T-helper 9 cell (primary cell): ENCODE results near the gene RPS28.
"Not testable (repeated sequence)": the region's sequence is repeated elsewhere in the genome, so short reads cannot be mapped to it uniquely, and the experiment has no call there.

Experiments
- DNase-seq: peaks from one replicate; pipeline ENCODE4 v3.0.0-alpha.2; 2020

Gene RPS28

DNA sequence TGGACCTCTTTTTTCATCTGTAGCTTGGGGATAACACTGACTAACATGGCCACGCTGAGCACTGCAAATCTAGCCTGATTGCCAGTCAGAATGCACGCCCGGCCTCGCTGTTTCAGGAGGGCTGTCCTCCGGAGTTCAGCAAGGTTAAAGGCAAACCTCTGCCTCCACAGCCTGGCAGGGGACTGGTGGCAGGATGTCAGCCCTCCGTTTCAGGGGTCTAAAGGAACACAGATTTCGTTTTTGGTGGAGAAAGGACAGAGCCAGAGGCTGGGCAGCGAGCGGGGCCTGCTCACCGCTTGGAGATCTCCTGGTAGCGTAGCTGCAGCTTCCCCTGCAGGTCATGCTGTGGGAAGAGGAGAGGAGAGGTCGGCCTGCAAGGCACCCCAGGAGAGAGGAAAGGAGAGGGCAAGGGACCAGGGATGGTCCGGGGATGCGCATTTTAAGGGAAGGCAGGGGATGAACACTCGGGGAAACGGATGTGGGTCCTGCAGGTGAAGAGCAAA lies 681 bp upstream of the RPS28 start:
- no peak for DNase-seq

DNA sequence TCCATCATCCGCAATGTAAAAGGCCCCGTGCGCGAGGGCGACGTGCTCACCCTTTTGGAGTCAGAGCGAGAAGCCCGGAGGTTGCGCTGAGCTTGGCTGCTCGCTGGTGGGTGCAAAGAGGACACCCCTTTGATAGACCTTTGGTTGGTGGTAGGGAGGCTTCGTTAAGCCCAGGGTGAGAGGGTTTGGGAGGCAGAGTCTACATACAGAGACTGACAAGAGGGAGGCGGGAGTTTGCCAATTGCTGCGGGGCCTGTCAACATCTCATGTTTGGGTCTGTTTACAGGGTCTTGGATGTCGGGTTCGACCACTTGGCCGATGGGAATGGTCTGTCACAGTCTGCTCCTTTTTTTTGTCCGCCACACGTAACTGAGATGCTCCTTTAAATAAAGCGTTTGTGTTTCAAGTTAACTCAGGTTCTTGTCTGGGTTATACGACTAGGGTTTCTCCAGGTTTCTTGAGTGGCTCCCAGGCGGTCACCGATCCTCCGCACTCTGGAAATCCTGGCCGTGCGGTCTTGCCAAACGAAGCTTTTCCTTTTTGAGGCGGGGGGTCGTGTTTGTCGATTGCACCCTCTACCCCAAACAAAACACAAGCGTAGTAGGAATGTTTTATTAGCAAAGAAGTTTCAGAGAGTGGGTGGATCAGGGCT lies 816 bp downstream of the RPS28 start:
- DNase-seq, result no peak

DNA sequence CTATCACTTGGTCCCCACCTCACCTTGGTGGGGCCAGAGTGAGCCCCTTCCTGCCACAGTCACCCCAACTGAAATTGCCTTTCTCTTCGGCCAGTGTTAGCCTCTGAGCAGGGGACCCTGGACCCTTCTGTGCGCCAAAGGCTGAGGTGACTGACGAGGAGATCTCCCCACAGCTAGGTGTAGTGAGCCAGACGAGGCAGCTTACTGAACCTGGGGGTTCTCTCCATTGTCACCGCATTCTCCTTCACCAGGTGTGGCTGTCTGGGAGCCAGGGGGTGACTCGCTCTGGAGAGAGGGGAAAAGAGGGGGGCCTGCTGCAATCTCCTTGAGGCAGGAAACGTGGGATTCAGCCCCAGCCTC lies 1.3 kb downstream of the RPS28 start:
- DNase-seq, result no peak

DNA sequence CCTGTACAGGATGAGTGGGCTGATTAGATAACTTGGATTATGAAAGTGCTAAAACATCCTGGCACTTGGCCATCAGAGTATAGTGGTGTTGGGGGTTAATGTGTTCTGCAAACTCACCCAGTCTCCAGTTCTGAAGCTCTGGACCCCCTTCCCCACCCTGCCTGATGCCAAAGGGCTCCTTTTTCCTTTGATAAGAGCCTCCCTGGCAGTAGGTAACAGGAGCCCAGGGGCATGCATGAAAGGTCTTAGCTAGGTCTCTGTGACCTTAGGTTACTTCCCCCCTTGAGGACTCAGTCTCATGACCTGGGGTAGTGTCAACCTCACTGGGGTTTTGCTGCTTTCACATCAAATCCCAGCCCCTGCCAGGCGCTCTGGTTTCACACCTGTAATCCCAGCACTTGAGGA lies 2.5 kb downstream of the RPS28 start:
- no peak for DNase-seq

DNA sequence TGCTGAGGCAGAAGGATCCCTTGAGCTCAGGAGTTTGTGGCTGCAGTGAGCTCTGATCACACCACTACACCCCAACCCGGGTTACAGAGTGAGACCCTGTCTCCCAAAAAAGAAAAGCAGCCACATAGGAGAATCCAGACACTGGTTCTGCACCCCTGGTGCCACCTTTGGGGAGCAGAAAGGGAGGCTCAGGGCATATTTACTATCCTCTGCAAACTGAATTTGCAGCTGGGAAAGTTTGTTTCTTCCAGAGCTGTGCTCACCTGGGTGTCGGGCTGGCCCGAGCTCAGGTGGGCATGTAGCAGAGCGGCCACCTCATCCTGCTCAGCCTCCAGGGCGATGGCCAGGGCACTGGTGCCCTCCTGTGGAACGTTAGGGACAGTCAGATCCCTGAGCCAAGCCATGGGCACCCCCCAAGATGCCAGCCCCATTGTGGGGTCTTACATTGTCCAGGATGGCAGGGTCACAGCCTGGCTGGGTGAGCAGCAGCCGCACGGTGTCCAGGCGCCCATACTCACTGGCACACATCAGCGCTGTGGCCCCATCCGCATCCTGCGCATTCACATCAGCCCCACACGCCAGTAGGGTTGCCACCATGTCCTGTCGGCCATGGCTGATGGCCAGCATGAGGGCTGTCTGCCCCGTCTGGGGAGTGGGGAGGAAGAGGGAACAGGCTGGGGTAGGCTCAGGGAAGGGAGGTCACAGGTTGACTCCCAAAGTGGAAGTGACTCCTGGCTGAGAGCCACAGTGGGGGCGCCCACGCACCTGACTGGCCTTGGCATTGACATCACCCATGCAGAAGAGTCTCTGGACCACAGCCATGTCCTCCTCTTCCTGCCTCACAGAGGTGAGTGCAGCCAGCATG lies 3.1 kb downstream of the RPS28 start:
- no peak for DNase-seq

DNA sequence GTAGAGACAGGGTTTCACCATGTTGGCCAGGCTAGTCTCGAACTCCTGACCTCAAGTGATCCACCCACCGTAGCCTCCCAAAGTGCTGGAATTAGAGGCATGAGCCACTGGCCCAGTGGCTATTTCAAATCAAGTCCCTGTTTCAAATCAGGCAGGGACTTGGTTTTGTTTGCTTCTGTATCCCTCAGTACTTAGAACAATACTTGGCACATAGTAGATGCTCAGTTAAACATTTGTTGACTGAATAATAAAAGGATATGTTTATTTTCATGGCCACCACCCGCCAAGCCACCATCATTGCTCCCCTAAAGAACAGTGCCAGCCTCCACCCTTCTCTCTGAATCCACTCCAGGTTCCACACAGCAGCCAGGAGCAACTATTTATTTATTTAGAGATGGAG lies 4.2 kb downstream of the RPS28 start:
- DNase-seq, result no peak

DNA sequence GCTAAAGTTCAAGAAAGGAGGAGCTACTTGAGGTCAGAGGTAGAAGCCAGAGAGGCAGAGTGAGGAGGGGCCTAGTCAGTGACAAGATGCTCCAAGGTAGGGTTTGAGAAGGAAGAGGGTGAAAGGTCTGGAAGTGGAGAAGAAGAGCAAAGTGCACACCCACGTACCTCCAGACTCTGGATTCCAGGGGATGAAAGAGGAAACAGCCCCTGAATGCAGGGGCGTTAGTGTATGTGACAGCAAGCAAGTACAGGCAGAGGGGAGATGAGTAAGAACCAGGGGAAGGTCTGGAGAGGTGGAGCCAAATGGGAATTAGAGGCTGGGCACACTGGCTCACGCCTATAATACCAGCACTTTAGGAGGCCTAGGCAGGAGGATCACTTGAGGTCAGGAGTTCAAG lies 8.7 kb downstream of the RPS28 start:
- no peak for DNase-seq

DNA sequence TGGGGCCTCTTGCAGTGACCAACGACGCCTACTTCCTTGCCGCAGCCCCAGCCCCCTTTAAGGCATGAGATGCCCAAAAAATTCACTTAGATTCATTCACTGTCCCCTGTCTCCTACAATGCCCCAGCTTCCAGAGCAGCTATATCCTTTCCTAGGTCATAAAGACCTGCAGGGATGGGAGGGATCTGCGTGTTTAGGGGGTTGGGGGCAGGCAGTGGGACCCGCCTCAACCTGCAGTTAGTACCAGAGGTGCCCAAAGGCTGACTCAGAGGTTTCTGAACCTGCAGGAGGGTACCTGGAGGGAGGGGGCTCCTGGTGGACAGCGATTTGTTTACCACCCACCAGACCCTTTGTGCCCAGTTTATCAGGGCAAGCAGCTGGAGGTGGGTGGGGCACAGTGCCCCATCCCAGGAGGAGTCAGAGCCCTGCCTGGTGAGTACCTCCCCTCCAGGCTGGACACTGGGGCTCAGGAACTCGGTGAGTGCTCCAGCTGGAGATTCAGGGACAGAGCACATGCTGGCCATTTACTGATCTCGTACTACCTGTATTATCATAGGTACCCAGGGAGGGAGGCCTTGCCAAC lies 10.1 kb downstream of the RPS28 start:
- DNase-seq, result no peak

DNA sequence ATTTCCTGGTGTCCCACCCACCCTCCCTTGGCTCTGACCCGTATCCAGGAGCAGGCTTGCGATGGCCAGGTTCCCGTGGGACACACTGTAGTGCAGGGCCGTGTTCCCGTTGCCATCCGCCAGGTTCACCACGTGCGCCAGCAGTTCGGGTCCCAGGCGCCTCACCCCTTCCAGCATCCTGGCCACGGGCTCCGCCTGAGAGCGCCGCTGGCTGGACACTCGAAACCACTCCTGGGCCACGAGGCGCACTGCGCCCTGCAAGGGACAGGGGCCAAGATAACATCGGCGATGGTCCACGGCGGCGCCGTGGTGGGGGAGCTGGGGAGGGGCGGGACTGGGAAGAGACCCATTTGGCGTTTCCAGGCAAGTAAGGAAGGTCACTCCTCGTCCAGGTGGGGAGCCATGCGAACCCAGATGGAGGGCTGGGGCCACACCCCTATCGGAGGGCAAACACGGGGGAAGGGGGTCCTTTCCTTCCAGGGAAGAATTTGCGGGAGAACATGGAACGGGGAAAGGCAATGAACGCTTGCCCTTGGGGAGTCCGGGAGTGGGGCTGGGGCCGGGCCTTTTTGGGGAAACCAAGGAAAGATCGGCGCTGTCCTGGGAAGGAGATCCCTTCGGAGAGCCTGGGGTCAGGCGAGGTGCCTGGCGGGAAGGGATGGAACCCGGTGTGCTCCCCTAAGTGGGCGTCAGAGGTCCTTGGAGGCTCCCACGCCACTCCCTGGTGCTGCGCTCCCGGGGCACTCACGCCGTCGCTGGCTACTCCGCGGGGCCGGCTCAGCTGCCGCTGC lies 11.9 kb downstream of the RPS28 start:
- DNase-seq, result no peak

DNA sequence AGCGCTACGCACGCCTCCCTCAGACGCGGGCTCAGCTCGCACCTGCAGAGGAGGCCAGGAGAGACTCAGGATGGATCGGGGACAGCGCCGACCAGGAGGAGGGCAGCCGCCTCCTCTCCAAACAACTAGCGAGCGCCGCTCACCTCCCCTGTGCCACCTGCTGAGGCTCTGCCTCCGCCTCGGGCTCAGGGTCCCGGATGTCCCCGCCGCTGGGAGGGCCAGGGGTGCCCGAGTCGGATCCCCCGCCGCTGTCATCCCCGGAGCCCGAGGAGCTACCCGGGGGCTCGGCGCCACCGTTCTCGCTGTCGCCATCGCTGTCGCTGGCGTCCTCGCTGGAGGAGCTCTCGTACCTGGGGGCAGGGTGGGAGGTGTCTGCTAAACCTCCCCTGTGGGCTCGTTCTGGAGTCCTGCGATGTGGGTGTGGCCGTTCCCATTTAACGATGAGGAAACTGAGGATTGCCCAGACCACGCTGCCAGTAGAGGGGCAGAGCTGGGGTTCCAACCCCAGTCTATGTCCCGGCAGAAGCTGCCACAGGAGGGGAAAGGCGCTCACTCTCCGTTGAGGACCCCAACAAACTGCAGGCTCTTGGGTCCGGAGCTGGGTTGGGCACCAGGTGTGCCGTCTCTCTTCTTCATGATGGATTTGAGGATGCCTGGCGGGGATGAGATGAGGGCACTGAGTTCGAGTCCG lies 12.6 kb downstream of the RPS28 start:
- DNase-seq, result no peak

DNA sequence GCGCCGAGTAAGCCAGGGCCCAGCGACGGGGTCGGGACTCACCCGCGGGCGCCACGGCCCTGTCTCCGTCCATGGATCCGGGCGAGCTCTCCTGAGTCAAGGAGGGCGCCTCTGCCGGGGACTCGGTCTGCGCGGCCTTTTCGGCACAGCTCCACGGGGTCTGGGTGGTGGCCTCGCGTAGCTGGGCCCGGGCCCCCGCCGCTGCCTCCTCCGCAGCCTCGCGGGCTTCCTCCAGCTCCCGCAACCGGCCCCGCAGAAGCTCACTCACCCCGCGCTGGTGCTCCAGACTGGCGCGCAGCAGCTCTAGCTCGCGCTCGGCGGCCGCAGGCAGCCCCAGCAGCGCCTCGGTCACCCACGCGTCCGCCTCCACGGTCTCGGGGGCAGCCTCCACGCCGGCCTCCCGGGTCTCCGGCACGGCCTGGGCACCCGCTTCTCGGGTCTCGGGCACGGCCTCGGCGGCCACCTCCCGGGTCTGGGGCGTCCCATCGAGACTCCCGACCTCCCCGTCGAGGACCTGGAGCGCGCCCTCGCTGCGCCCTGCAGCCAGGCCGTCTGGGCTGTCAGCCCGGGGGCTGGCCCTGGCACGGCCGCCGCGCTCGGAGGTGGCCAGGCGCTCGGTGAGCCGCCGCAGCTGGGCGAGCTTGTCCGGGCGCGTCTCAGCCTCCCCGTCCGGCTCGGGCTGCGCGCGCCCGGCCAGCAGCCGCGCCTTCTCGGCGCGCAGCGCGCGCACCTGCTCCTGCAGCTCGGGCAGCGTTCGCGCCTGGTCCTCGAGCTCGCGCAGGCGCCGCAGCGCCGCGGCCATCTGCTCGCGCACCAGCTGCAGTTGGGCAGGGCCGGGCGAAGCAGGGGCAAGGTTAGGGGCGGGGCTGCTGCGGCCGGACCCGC lies 13.4 kb downstream of the RPS28 start:
- no peak for DNase-seq

DNA sequence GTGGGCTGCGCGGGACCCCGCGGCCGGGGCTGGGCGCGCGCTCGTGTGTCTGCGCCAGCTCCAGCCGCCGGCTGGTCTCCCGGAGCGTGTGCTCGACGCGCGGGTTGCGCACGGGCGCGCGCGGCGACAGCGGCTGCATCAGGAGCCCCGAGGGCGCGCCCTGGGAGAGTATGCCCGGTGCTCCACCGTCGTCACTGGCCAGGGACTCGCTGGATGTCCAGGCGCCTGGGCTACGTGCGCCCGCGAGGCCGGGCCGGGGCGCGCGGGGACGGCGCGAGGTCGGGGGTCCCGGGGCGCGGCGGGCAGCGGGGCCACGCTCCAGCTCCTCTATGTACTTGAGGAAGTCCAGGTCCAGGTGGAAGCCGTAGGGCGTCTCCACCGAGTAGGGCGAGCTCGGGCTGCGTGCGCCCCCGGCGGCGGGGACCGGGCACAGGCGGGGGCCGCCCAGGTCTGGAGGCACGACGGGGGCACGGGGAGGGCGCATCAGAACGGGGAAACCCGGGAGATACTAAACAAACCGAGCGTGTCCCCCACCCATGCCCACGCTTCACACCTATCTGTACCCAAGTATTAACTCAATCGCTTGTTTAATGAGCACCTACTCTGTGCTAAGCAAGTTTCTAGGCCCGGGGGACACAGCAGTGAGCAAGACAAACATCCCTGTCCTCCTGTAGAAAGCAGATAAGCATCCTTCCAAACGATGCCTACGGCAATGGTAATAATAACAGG lies 14.2 kb downstream of the RPS28 start:
- no peak for DNase-seq

DNA sequence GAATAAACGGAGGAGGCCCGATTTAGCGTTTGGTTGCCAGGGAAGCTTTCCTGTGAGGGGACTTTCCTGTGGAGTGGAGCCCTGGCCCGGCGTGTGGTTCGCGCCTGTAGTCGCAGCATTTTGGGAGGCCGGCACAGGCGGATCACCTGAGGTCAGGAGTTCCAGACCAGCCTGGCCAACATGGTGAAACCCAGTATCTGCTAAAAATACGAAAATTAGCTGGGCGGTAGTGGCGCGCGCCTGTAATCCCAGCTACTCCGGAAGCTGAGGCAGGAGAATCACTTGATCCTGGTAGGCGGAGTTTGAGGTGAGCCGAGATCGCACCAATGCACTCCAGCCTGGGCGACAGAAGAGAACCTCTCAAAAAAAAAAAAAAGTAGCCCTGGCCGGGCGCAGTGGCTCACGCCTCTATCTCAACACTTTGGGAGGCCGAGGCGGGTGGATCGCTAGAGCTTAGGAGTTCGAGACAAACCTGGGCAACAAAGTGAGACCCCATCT lies 14.8 kb downstream of the RPS28 start:
- no peak for DNase-seq

DNA sequence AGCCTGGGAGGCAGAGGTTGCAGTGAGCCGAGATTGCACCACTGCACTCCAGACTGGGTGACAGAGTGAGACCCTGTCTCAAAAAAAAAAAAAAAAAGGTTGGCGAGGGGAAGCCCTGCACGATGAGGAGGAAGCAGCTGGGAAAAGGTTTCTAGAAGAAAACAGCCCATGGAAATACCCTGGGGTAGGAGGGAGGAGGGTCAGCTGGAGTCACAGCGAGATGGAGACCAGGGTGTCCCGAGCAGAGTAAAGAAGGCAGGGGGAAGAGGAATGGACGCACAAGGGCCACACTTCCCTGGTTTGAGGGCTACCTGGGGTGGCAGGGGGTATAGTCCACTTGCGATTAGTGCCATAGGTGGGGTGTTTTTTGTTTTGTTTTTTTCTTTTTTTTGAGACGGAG lies 15.4 kb downstream of the RPS28 start:
- DNase-seq, result no peak

DNA sequence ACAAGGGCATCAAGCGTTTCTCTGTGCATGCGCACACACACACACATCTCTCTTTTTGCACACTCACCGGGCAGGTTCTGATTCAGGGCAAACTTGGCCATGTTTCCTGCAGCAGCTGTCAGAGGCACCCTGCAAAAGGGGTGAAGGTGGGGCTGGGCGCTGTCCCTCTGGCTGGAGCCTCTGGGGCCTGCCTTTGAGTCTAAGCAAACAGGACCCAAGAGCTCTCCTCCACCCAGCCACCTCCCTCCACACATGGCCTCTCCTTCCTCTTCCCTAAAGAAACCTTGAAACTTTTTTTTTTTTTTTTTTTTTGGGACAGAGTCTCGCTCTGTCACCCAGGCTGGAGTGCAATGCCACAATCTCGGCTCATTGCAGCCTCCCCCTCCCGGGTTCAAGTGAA lies 16.4 kb downstream of the RPS28 start:
- no peak for DNase-seq

DNA sequence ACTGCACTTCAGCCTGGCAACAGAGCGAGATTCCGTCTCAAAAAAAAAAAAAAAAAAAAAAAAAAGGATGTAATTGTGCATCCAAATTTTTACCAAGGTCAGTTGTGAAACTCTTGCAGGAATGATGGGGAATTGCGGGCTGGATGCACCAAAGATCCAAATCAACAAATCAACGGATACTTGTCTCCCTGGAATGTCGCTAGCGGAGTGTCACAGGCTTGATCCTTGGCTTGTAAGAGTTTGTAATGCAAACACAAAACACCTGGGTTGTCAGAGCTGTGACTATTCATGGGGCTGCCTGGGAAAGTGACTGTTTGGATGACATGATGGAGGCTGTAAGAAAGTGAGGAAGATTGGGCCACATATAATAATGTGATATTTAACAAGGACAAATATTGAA lies 17.5 kb downstream of the RPS28 start:
- DNase-seq, result no peak

DNA sequence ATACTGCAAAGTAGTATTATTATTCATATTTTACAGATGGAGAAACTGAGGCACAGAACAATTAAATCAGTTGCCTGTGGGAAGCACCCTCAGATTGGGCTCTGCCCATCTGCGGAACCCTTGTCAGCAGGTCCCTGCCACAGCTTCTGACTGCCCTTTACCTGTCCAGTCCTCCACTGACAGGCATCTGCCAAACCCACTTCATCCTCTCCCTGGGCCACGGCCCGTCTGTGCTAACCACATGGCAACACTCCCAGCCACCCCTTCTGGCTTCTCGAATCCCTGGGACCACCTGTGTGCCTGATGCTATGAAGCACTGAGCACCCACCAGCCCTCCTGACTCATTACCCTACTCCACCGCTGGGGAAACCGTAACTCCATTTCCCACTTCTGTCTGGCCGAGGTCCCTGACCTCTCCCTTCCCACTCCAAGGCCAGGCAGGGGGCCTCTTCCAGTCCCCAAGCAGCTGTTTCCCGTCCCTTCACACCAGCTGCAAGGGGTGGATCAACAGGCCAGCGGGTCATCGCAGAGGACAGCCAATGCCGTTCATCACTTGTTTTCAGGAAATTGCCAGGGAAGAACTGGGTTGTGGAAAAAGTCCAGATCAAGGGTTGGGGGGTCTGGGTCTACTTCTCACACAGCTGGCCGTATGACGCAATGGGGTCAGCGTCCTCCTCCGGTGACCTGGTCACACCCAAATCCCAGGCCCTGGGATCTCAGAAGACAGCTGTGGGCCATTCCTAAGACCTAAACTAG lies 19.2 kb downstream of the RPS28 start:
- no peak for DNase-seq

DNA sequence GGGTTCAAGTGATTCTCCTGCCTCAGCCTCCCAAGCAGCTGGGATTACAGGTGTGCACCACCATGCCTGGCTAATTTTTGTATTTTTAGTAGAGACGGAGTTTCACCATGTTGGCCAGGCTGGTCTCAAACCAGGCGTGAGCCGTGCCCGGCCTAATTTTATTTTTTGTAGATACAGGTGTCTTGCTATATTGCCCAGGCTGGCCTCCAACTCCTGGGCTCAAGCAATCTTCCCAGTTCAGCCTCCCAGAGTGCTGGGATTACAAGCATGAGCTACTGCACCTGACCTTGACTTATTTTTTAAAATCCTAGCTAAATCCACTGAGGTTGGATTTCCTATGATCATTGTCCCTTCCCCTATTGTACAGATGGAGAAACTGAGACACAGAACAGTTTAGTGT lies 20.2 kb downstream of the RPS28 start:
- DNase-seq, result not testable (repeated sequence)

DNA sequence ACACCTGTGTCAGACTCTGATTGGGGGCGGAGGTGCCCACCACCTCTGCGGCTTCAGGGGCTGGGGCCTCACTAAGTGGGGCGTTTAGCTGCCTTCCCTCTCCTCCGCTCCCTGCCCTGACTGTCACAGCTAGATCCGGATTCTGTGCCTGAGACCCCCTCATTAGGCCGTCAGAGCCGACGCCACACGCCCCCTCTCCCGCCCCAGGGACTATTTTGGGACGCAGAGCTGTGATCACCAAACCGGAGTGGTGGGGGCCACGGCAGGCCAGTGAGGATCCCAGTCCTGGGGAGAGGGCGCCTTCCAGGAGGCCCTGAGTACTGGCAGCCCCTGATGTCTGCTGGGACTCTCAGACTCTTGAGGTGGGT lies 21.0 kb downstream of the RPS28 start:
- no peak for DNase-seq
